B cell (primary cell): ENCODE data around the gene CCDC194. TPM values are rescaled to one million over a fixed set of nuclear protein-coding genes. Genes with fewer than 3 reads are reported as not detected.

Experiments
- ATAC-seq: fragments of 200-7000 bp; cut with Tn5 transposase; one replicate; pipeline ENCODE4 v1.10.0; 2021; ENCODE audit warnings: low read depth, mild to moderate bottlenecking, moderate number of reproducible peaks, moderate library complexity
- CTCF ChIA-PET: fragments of 350-600 bp; sonication (Branson Sonifier 250); formaldehyde crosslinking; loops from one replicate; lab custom pipeline; 2021; ENCODE audit warnings: antibody characterized with exemption, inconsistent platforms; lab: Charles Lee
- POLR2A ChIA-PET: fragments of 350-600 bp; sonication (Branson Sonifier 250); formaldehyde crosslinking; loops from one replicate; lab custom pipeline; 2021; ENCODE audit warnings: antibody characterized with exemption; lab: Charles Lee
- DNase-seq: peaks from one replicate; pipeline ENCODE4 v3.0.0; 2013
- H2AFZ ChIP-seq: 2 replicates; pipeline ENCODE4 v1.6.1; 2012; ENCODE audit warnings: mild to moderate bottlenecking, low read depth, low read length; ENCODE audit not compliant: insufficient read depth, poor library complexity, severe bottlenecking
- H3K27ac ChIP-seq, 2 donors: 1 replicate in 1 of 2; 2 replicates in 1 of 2; pipeline ENCODE4 v1.5.1; 2012 to 2013; ENCODE audit warnings: low read length in 2 of 2, mild to moderate bottlenecking in 2 of 2, moderate library complexity in 1 of 2
- H3K27me3 ChIP-seq, 4 experiments: fragments of 200-600 bp in 1 of 4; sonication (generic) in 1 of 4; replicated peaks in 1 of 4; 1 replicate in 2 of 4; 2 replicates in 2 of 4; pipeline versions ENCODE4 v1.6.1 to v1.7.0; 2013 to 2016; ENCODE audit warnings: low read length in 3 of 4, mild to moderate bottlenecking in 2 of 4, mixed read lengths in 1 of 4, moderate library complexity in 1 of 4; ENCODE audit not compliant: insufficient read depth in 4 of 4, control insufficient read depth in 3 of 4; ENCODE audit errors: control extremely low read depth in 1 of 4
- H3K36me3 ChIP-seq, 2 experiments: replicated peaks in 1 of 2; 1 replicate in 1 of 2; 2 replicates in 1 of 2; pipeline versions ENCODE4 v1.6.1 to v1.7.1; 2013; ENCODE audit warnings: low read length in 1 of 2; ENCODE audit not compliant: insufficient read depth in 2 of 2, control insufficient read depth in 1 of 2; ENCODE audit errors: control extremely low read depth in 1 of 2, extremely low read depth in 1 of 2
- H3K4me1 ChIP-seq, 2 donors: fragments of 200-600 bp in 1 of 2; sonication (generic) in 1 of 2; 1 replicate in 1 of 2; 2 replicates in 1 of 2; pipeline versions ENCODE4 v1.5.1 to v1.6.1; 2013 to 2017; ENCODE audit warnings: low read length in 2 of 2; ENCODE audit not compliant: control insufficient read depth in 2 of 2, insufficient read depth in 2 of 2
- H3K4me2 ChIP-seq: replicated peaks from 2 replicates; pipeline ENCODE3; 2012; ENCODE audit warnings: mild to moderate bottlenecking, low read depth, low read length; ENCODE audit not compliant: poor library complexity, severe bottlenecking
- H3K4me3 ChIP-seq, 5 experiments: fragments of 200-600 bp in 1 of 5; sonication (generic) in 1 of 5; 1 replicate in 3 of 5; 2 replicates in 2 of 5; pipeline versions ENCODE4 v1.5.1 to v1.7.0; 2011 to 2016; ENCODE audit warnings: low read length in 4 of 5, mild to moderate bottlenecking in 4 of 5, low read depth in 2 of 5, control low read depth in 1 of 5, moderate library complexity in 1 of 5; ENCODE audit not compliant: insufficient read depth in 1 of 5; ENCODE audit errors: control extremely low read depth in 1 of 5, extremely low read depth in 1 of 5
- H3K79me2 ChIP-seq: fragments of 200-600 bp; sonication (generic); one replicate; pipeline ENCODE4 v1.6.0; 2016; ENCODE audit warnings: low read length; ENCODE audit not compliant: control insufficient read depth, insufficient read depth
- H3K9ac ChIP-seq: fragments of 200-600 bp; sonication (generic); 2 replicates; pipeline ENCODE4 v1.6.1; 2017; ENCODE audit warnings: mild to moderate bottlenecking, low read length, moderate library complexity
- H3K9me3 ChIP-seq, 3 donors: one replicate each; pipeline versions ENCODE4 v1.6.1 to v1.7.1; 2013; ENCODE audit warnings: low read length in 2 of 3; ENCODE audit not compliant: control insufficient read depth in 2 of 3, insufficient read depth in 1 of 3; ENCODE audit errors: control extremely low read depth in 1 of 3
- H4K20me1 ChIP-seq: 2 replicates; pipeline ENCODE4 v1.6.0; 2012; ENCODE audit warnings: mild to moderate bottlenecking, low read length; ENCODE audit not compliant: insufficient read depth, control insufficient read depth, poor library complexity, severe bottlenecking
- H3K27ac Mint-ChIP-seq: one replicate; pipeline ENCODE4 v1.8.0; 2021; ENCODE audit warnings: mixed read lengths
- H3K27me3 Mint-ChIP-seq: one replicate; pipeline ENCODE4 v1.8.0; 2021; ENCODE audit warnings: mixed read lengths
- H3K4me1 Mint-ChIP-seq: one replicate; pipeline ENCODE4 v1.8.0; 2021; ENCODE audit warnings: mixed read lengths
- H3K4me3 Mint-ChIP-seq: one replicate; pipeline ENCODE4 v1.8.0; 2021; ENCODE audit warnings: mixed read lengths
- H3K9me3 Mint-ChIP-seq: one replicate; pipeline ENCODE4 v1.8.0; 2022; ENCODE audit warnings: mixed read lengths; ENCODE audit not compliant: insufficient read depth
- CTCF ChIP-seq: fragments of 200-600 bp; IDR thresholded peaks from one replicate; pipeline ENCODE4 v1.8.0; 2022; ENCODE audit warnings: antibody characterized with exemption, mild to moderate bottlenecking
- EZH2 ChIP-seq: IDR thresholded peaks from 2 replicates; pipeline ENCODE4 v1.6.1; 2012; ENCODE audit warnings: borderline replicate concordance, low read depth, mild to moderate bottlenecking, moderate library complexity, low read length; ENCODE audit not compliant: insufficient read depth, poor library complexity, severe bottlenecking
- WGBS: methylation state at CpG from one replicate; pipeline ENCODE4 v1.1.5; 2013; ENCODE audit warnings: missing lambda C conversion rate; ENCODE audit not compliant: insufficient coverage; 5-methylcytosine and 5-hydroxymethylcytosine counted together
- intact Hi-C: fragments of 100-400 bp; cut with micrococcal nuclease; formaldehyde crosslinking; loops from one replicate; pipeline ENCODE4 v1.10.0; 2022
- polyA plus RNA-seq: library from polyadenylated mRNA; depleted of rRNA; stranded (reverse); fragments of >200 nt; gene quantifications from 2 replicates; pipeline ENCODE4 v1.2.3, GENCODE V29; 2012
- total RNA-seq, 2 donors: library from RNA; stranded (reverse); fragments of 120-200 nt in 1 of 2; gene quantifications; 1 replicate in 1 of 2; 2 replicates in 1 of 2; pipeline versions ENCODE4 v1.2.3 to v1.2.4, GENCODE V29; 2013 to 2022

Gene CCDC194
- total and polyA plus RNA-seq, 2 donors (not counting 1 experiment from before 2014, with no cell fraction given) = 1.4 to 3.4 TPM

- no peak for ATAC-seq
These were observed 46.1 kb downstream of the CCDC194 start for GRCh38 chr19:17347877-17348276.

More at GRCh38 chr19:17347877-17348276, 46.1 kb downstream of the CCDC194 start:
- H3K36me3 ChIP-seq = no peaks in the 10 kb centered on the region
- no peaks in the 10 kb centered on the region for H4K20me1 ChIP-seq
- Mint-ChIP-seq H3K4me1 (peaks cover 6% of the 10 kb centered on the region), H3K9me3 (no peaks in the 10 kb centered on the region), H3K27me3 (peaks cover 36% of the 10 kb centered on the region), H3K27ac (no peak overlapping the region), H3K4me3 (no peak overlapping the region)
- no peak overlapping the region for H3K4me3 ChIP-seq
- POLR2A ChIA-PET = no interaction called here
- H3K79me2 ChIP-seq = no peaks in the 10 kb centered on the region
- intact Hi-C loops = no loop called here
- CTCF ChIA-PET = interaction anchor here (0.7 to 8.2 kb wide), 8 partner anchors 10 to 118 kb away, joined by 3 to 109 read pairs (median 4); partner anchors contain the start of gene DDA1
- H3K9me3 ChIP-seq = no peaks in the 10 kb centered on the region
- no peak for DNase-seq
- no peak overlapping the region for H3K27ac ChIP-seq
- peaks cover 0 to 47% (median 16%) of the 10 kb centered on the region in 4 experiments for H3K27me3 ChIP-seq
- WGBS = no CpG with 5 or more reads among the region's 2 CpGs
- peaks cover 5 to 6% of the 10 kb centered on the region in 2 donors for H3K4me1 ChIP-seq
- TF ChIP-seq EZH2 (no peak), CTCF (no peak)
- no peak overlapping the region for H3K4me2 ChIP-seq
- no peak overlapping the region for H3K9ac ChIP-seq
- no peak overlapping the region for H2AFZ ChIP-seq
